NCI-H2196 treated with DMSO at 0.1 percent for 48 hours (cell line): ENCODE results near the gene CCDC34.
"Not testable (repeated sequence)": the region's sequence is repeated elsewhere in the genome, so short reads cannot be mapped to it uniquely, and the experiment has no call there.

Experiments used
- DNase-seq: peaks from one replicate; lab custom pipeline; 2025; ENCODE audit not compliant: unreplicated experiment; lab: John Stamatoyannopoulos, UW

The CCDC34 gene

GRCh38 chr11:27327064-27327463 lies 36.0 kb downstream of the CCDC34 start:
- DNase-seq: not testable (repeated sequence)

- DNase-seq: not testable (repeated sequence)
Observed at GRCh38 chr11:27322196-27322595, 40.8 kb downstream of the CCDC34 start.

GRCh38 chr11:27321340-27321739 lies 41.7 kb downstream of the CCDC34 start:
- not testable (repeated sequence) for DNase-seq

GRCh38 chr11:27319072-27319471 lies 43.9 kb downstream of the CCDC34 start:
- DNase-seq: no peak

- DNase-seq: no peak
Observed at GRCh38 chr11:27317751-27318150, 45.3 kb downstream of the CCDC34 start.

- no peak for DNase-seq
Observed at GRCh38 chr11:27315836-27316235, 47.2 kb downstream of the CCDC34 start.

GRCh38 chr11:27313157-27313821 lies 49.7 kb downstream of the CCDC34 start:
- DNase-seq: no peak

GRCh38 chr11:27312110-27312509 lies 50.9 kb downstream of the CCDC34 start:
- no peak for DNase-seq

- no peak for DNase-seq
Observed at GRCh38 chr11:27310707-27311106, 52.3 kb downstream of the CCDC34 start.

- DNase-seq: no peak
Observed at GRCh38 chr11:27310182-27310581, 52.8 kb downstream of the CCDC34 start.

GRCh38 chr11:27309046-27309445 lies 54.0 kb downstream of the CCDC34 start:
- no peak for DNase-seq

GRCh38 chr11:27307232-27307631 lies 55.8 kb downstream of the CCDC34 start:
- no peak for DNase-seq

- no peak for DNase-seq
Observed at GRCh38 chr11:27305751-27306150, 57.3 kb downstream of the CCDC34 start.

- no peak for DNase-seq
Observed at GRCh38 chr11:27304514-27304913, 58.5 kb downstream of the CCDC34 start.

- no peak for DNase-seq
Observed at GRCh38 chr11:27303903-27304302, 59.1 kb downstream of the CCDC34 start.

- DNase-seq: no peak
Observed at GRCh38 chr11:27300974-27301373, 62.0 kb downstream of the CCDC34 start.

GRCh38 chr11:27297616-27298015 lies 65.4 kb downstream of the CCDC34 start:
- DNase-seq: no peak

GRCh38 chr11:27296497-27296896 lies 66.5 kb downstream of the CCDC34 start:
- peak; percentile 33 for DNase-seq

- no peak for DNase-seq
Observed at GRCh38 chr11:27295928-27296327, 67.1 kb downstream of the CCDC34 start.

GRCh38 chr11:27294654-27295053 lies 68.4 kb downstream of the CCDC34 start:
- no peak for DNase-seq

GRCh38 chr11:27293515-27294417 lies 69.2 kb downstream of the CCDC34 start:
- DNase-seq: no peak

- DNase-seq: no peak
Observed at GRCh38 chr11:27292637-27293010, 70.4 kb downstream of the CCDC34 start.
